GM12878 (cell line): Measurements from ENCODE around the gene OR2W3.

Source experiments
- ASH2L ChIP-seq: fragments of 300-600, 200-600 bp; sonication (generic); IDR thresholded peaks from 2 replicates; pipeline ENCODE4 v1.6.1; 2017; ENCODE audit warnings: low read depth, mild to moderate bottlenecking, borderline replicate concordance
- CHD2 ChIP-seq: IDR thresholded peaks from 2 replicates; pipeline ENCODE4 v1.6.1; 2011; ENCODE audit warnings: low read depth, low read length, improper control_type of control experiment, borderline replicate concordance
- CTCF ChIP-seq, 3 experiments: IDR thresholded peaks in 2 of 3; conservative IDR thresholded peaks in 1 of 3; 2 replicates each; pipeline ENCODE4 v1.5.1; 2011; ENCODE audit warnings: low read depth in 3 of 3, low read length in 3 of 3, mild to moderate bottlenecking in 3 of 3, control low read depth in 2 of 3, moderate library complexity in 2 of 3, inconsistent platforms in 1 of 3, mixed read lengths in 1 of 3; ENCODE audit not compliant: control insufficient read depth in 2 of 3, insufficient read depth in 1 of 3; ENCODE audit errors: extremely low read depth in 1 of 3
- FOXM1 ChIP-seq: IDR thresholded peaks from 2 replicates; pipeline ENCODE4 v1.6.1; 2012; ENCODE audit warnings: low read depth, mild to moderate bottlenecking, inconsistent platforms, low read length, moderate library complexity
- JUND ChIP-seq: IDR thresholded peaks from 2 replicates; pipeline ENCODE4 v1.6.1; 2012; ENCODE audit warnings: low read depth, mild to moderate bottlenecking, low read length, improper control_type of control experiment, moderate library complexity
- KAT2A ChIP-seq: conservative IDR thresholded peaks from 2 replicates; pipeline ENCODE4 v1.6.1; 2011; ENCODE audit warnings: low read depth, low read length; ENCODE audit not compliant: control insufficient read depth
- POLR2A ChIP-seq: IDR thresholded peaks from 2 replicates; pipeline ENCODE4 v1.6.1; 2011; ENCODE audit warnings: low read depth, mild to moderate bottlenecking, low read length
- POLR2AphosphoS2 ChIP-seq: IDR thresholded peaks from 2 replicates; pipeline ENCODE4 v1.6.1; 2011; ENCODE audit warnings: low read depth, mild to moderate bottlenecking, low read length, improper control_type of control experiment, moderate library complexity
- POLR2AphosphoS5 ChIP-seq: IDR thresholded peaks from 2 replicates; pipeline ENCODE4 v1.6.1; 2011; ENCODE audit warnings: mild to moderate bottlenecking, low read length, inconsistent platforms
- YY1 ChIP-seq: IDR thresholded peaks from 2 replicates; pipeline ENCODE4 v1.6.1; 2011; ENCODE audit warnings: low read depth, mild to moderate bottlenecking, low read length
- ZBTB33 ChIP-seq: fragments of 450-650 bp; IDR thresholded peaks from 2 replicates; pipeline ENCODE4 v1.6.1; 2017; ENCODE audit warnings: mild to moderate bottlenecking
- ZSCAN29 ChIP-seq: fragments of 450-650 bp; IDR thresholded peaks from 2 replicates; pipeline ENCODE4 v1.6.1; 2017; ENCODE audit warnings: mild to moderate bottlenecking, moderate library complexity

GRCh38 chr1:247919952-247920351 lies 24.6 kb downstream of the OR2W3 start, which contains the start of gene OR2T8:
- no peak for TF ChIP-seq POLR2A
- TF ChIP-seq CTCF (IDR thresholded peaks at IDR 0.05 in 2 of 3, conservative IDR thresholded peaks at IDR 0.05 in 1 of 3; ENCODE audit: control insufficient read depth in 2 of 3, extremely low read depth in 1 of 3, insufficient read depth in 1 of 3, low read depth in 3 of 3, low read length in 3 of 3) = no peak
- TF ChIP-seq JUND = no peak
- no peak for TF ChIP-seq ZBTB33
- TF ChIP-seq CHD2 = no peak
- no peak for TF ChIP-seq ASH2L
- no peak for TF ChIP-seq POLR2AphosphoS5
- TF ChIP-seq FOXM1 = no peak
- TF ChIP-seq POLR2AphosphoS2 = no peak
- no peak for TF ChIP-seq ZSCAN29
- no peak for TF ChIP-seq YY1
- no peak for TF ChIP-seq KAT2A
